Kidney (tissue), 14 donors: Measurements from ENCODE around the gene CADPS. TPM values are rescaled to one million over a fixed set of nuclear protein-coding genes. Genes with fewer than 3 reads are reported as not detected.

Experiments used
- DNase-seq, 5 donors: peaks; one replicate each; pipeline ENCODE4 v3.0.0-alpha.2; 2013 to 2020
- FAIRE-seq: peaks from 2 replicates; lab custom pipeline; 2012; peaks lifted over from hg19 to GRCh38; lab: Jason Lieb, UNC
- H3K27ac ChIP-seq, 2 donors: one replicate each; pipeline ENCODE4 v1.7.0; 2013; ENCODE audit warnings: low read depth in 2 of 2, low read length in 2 of 2, inconsistent platforms in 1 of 2
- H3K27me3 ChIP-seq: one replicate; pipeline ENCODE4 v1.7.1; 2013; ENCODE audit warnings: low read length, inconsistent platforms; ENCODE audit not compliant: control insufficient read depth, insufficient read depth
- H3K36me3 ChIP-seq, 3 donors: one replicate each; pipeline versions ENCODE4 v1.7.0 to v1.7.1; 2013; ENCODE audit warnings: low read length in 3 of 3, control low read depth in 1 of 3, inconsistent platforms in 1 of 3; ENCODE audit not compliant: insufficient read depth in 3 of 3, control insufficient read depth in 2 of 3
- H3K4me1 ChIP-seq, 3 donors: one replicate each; pipeline versions ENCODE4 v1.7.0 to v1.7.1; 2013; ENCODE audit warnings: low read length in 3 of 3, inconsistent platforms in 1 of 3, low read depth in 1 of 3; ENCODE audit not compliant: control insufficient read depth in 2 of 3, insufficient read depth in 2 of 3
- H3K4me3 ChIP-seq, 3 donors: one replicate each; pipeline versions ENCODE4 v1.7.0 to v1.8.1; 2013; ENCODE audit warnings: low read length in 3 of 3, control low read depth in 1 of 3, inconsistent platforms in 1 of 3
- H3K9ac ChIP-seq, 3 donors: one replicate each; pipeline versions ENCODE4 v1.7.0 to v1.7.1; 2013; ENCODE audit warnings: low read length in 3 of 3, control low read depth in 1 of 3, inconsistent platforms in 1 of 3
- H3K9me3 ChIP-seq, 3 donors: one replicate each; pipeline versions ENCODE4 v1.7.0 to v1.7.1; 2013; ENCODE audit warnings: low read length in 3 of 3, control low read depth in 1 of 3, inconsistent platforms in 1 of 3; ENCODE audit not compliant: control insufficient read depth in 2 of 3, insufficient read depth in 1 of 3
- CTCF ChIP-seq: IDR thresholded peaks from 3 replicates; pipeline ENCODE4 v1.5.1; 2012; ENCODE audit warnings: mild to moderate bottlenecking, moderate library complexity, borderline replicate concordance; ENCODE audit not compliant: insufficient read depth; ENCODE audit errors: extremely low read depth
- intact Hi-C: fragments of 100-400 bp; cut with DNase I; formaldehyde crosslinking; loops from one replicate; pipeline ENCODE4 v1.11.1; 2022
- polyA plus RNA-seq: library from polyadenylated mRNA; stranded (reverse); fragments of 350-450 nt; fragmentation: Illumina TruSeq; extraction: RNeasy Lipid Tissue Mini Kit (QIAGEN cat#74804); gene quantifications from one replicate; pipeline ENCODE4 v1.2.3, GENCODE V29; 2014; ENCODE audit warnings: low read depth, low replicate concordance; ENCODE audit not compliant: insufficient read depth
- total RNA-seq: library from RNA; stranded (reverse); fragmentation: NEBNext Ultra II Directional; extraction: Animal tissue kit (Norgen Biotek cat#: 25700); gene quantifications from one replicate; pipeline ENCODE4 v1.2.1, GENCODE V29; 2021
- donor health status: control.
- donor health status: control.
- donor health status: control.
- donor health status: control.
- donor health status: control.
- donor health status: DM: yes; HTN: yes; CAD: no.
- donor health status: Normal renal cell carcinoma (clear cell type).

The CADPS gene
- total and polyA plus RNA-seq, 2 donors from 2014 or later: 0.98 TPM; not detected in 1

DNA sequence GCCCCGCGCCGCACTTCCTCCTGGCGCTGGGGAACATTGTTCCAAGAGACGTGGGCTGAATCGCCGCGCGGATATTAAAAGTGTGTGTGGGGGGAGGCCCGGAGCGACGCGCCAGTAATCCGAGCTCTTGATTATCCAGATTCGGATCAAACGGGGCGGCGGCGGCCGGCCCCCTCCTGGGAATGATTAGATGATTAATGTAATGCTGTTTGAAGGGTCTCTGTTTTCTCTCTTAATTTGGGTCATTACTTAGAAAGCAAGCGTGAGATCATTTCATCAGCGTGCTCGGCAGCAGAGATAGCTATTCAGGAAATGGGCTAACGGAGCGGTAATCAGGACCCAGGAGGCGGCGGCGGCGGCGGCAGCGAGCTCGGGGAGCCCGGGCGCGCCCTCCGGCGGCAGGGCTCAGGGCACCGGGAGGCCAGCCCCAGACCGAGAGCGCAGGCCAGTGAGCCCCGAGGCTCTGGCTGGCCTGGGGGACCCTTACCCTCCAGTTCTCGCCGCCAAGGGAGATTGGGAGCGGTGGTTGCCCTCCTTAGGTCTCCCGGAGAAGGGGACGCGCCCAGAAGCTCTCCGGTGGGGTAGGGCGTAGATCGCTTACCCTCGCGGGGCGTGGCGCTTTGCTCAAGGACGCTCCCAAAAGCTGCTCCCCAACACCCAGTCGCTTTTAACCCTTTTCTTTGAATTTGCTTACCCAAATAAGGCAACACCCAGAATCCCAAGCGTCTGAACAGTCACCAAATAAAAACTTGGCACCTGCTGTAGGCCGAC is 506.3 kb downstream of the CADPS start:
- FAIRE-seq: no peak
- intact Hi-C loops: no loop called here

GRCh38 chr3:62368290-62368704 is 506.9 kb downstream of the CADPS start:
- H3K4me3 ChIP-seq: no peak overlapping the region
- H3K27me3 ChIP-seq: peaks cover 66% of the 10 kb centered on the region
- H3K9me3 ChIP-seq: no peaks in the 10 kb centered on the region
- TF ChIP-seq CTCF: no peak
- no peaks in the 10 kb centered on the region for H3K36me3 ChIP-seq
- no peak for FAIRE-seq
- H3K4me1 ChIP-seq: peaks cover 0 to 8% (median 0%) of the 10 kb centered on the region in 3 donors
- peak in 1 of 5 donors; percentile 30 for DNase-seq
- H3K9ac ChIP-seq: no peak overlapping the region
- H3K27ac ChIP-seq: no peak overlapping the region
- intact Hi-C loops: no loop called here

More for the DNA sequence above, 506.3 kb downstream of the CADPS start:
- Histone ChIP-seq H3K9me3 (no peaks in the 10 kb centered on the region), H3K27ac (no peak overlapping the region), H3K9ac (no peak overlapping the region), H3K4me1 (peaks cover 0 to 10% (median 0%) of the 10 kb centered on the region in 3 donors), H3K27me3 (peaks cover 64% of the 10 kb centered on the region), H3K36me3 (no peaks in the 10 kb centered on the region), H3K4me3 (no peak overlapping the region)
- no peak for TF ChIP-seq CTCF
- DNase-seq: peak in 3 of 5 donors; percentile 18 to 29 (median 24)

- no peak overlapping the region for H3K4me3 ChIP-seq
- intact Hi-C loops: no loop called here
- FAIRE-seq: no peak
- DNase-seq: peak in 1 of 5 donors; percentile 6
- H3K36me3 ChIP-seq: no peaks in the 10 kb centered on the region
- peaks cover 64% of the 10 kb centered on the region for H3K27me3 ChIP-seq
- H3K9ac ChIP-seq: no peak overlapping the region
- H3K9me3 ChIP-seq: no peaks in the 10 kb centered on the region
- peaks cover 0 to 8% (median 0%) of the 10 kb centered on the region in 3 donors for H3K4me1 ChIP-seq
- H3K27ac ChIP-seq: no peak overlapping the region
- no peak for TF ChIP-seq CTCF
These were observed 507.4 kb downstream of the CADPS start for GRCh38 chr3:62367763-62368195.
